Activated T-helper 1 cell treated with anti-CD3 and anti-CD28 coated beads, Interleukin-12 subunit alpha, Interleukin-12 subunit beta, Interleukin-2, Interleukin-4 antibody, amounts not matched to agents 30 ng/mL and 10 ng/mL and 1 ng/mL, durations not matched to agents 14 hours and 24 hours and 36 hours (primary cell): ENCODE results near the gene PARN. TPM values are rescaled to one million over a fixed set of nuclear protein-coding genes. Genes with fewer than 3 reads are reported as not detected.

Experiments used
- DNase-seq: peaks from one replicate; pipeline ENCODE4 v3.0.0; 2021; ENCODE audit warnings: low spot score
- H3K27ac Mint-ChIP-seq: one replicate; pipeline ENCODE4 v1.8.0; 2021; ENCODE audit warnings: mild to moderate bottlenecking, mixed read lengths
- H3K27me3 Mint-ChIP-seq: one replicate; pipeline ENCODE4 v1.8.0; 2022; ENCODE audit warnings: mild to moderate bottlenecking, moderate library complexity, mixed read lengths; ENCODE audit not compliant: insufficient read depth
- H3K36me3 Mint-ChIP-seq: one replicate; pipeline ENCODE4 v1.8.0; 2021; ENCODE audit warnings: low read depth, mixed read lengths
- H3K4me1 Mint-ChIP-seq: one replicate; pipeline ENCODE4 v1.8.0; 2021; ENCODE audit warnings: low read depth, mixed read lengths
- H3K4me3 Mint-ChIP-seq: one replicate; pipeline ENCODE4 v1.8.0; 2021; ENCODE audit warnings: mild to moderate bottlenecking, moderate library complexity, mixed read lengths
- H3K9me3 Mint-ChIP-seq: one replicate; pipeline ENCODE4 v1.8.0; 2021; ENCODE audit warnings: mixed read lengths
- intact Hi-C: fragments of 100-400 bp; cut with micrococcal nuclease; formaldehyde crosslinking; loops from one replicate; pipeline ENCODE4 v1.15.1; 2024
- total RNA-seq: library from RNA; stranded (reverse); gene quantifications from 2 replicates; pipeline ENCODE4 v1.2.3, GENCODE V29; 2022

The PARN gene
- total RNA-seq, 1 donor from 2014 or later, result 55.4 TPM

DNA sequence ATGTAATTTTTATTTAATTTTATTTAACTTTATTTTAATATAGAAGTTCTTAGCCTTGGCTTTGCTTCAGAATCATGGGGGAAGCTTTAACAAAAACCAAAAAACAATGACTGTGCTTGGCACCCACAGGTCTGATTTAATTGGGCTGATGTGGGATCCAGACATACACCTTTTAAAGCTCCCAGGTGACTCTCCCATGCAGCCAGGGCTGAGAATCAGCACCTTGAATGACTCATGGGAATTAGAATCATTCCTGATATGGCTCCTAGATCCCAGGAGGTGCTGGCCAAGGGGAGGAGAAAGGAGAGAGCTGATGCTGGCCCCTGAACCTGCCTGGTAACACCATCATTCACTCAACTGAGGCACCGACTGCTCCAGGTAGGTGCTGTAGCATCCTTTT is 240.7 kb downstream of the PARN start:
- Mint-ChIP-seq H3K4me3 (no peak overlapping the region), H3K27ac (no peak overlapping the region), H3K27me3 (peaks cover 3% of the 10 kb centered on the region), H3K36me3 (no peaks in the 10 kb centered on the region), H3K4me1 (no peaks in the 10 kb centered on the region), H3K9me3 (no peaks in the 10 kb centered on the region)
- DNase-seq, result no peak
- intact Hi-C loops, result no loop called here

GRCh38 chr16:14388243-14388642 is 241.8 kb downstream of the PARN start:
- intact Hi-C loops, result no loop called here
- H3K36me3 Mint-ChIP-seq, result no peaks in the 10 kb centered on the region

GRCh38 chr16:14386115-14386514 is 243.9 kb downstream of the PARN start:
- H3K9me3 Mint-ChIP-seq, result no peaks in the 10 kb centered on the region
- H3K27me3 Mint-ChIP-seq, result no peaks in the 10 kb centered on the region
- H3K27ac Mint-ChIP-seq, result no peak overlapping the region
- H3K4me3 Mint-ChIP-seq, result no peak overlapping the region
- H3K4me1 Mint-ChIP-seq, result no peaks in the 10 kb centered on the region
- intact Hi-C loops, result no loop called here
- H3K36me3 Mint-ChIP-seq, result no peaks in the 10 kb centered on the region
- DNase-seq, result no peak

More at GRCh38 chr16:14388243-14388642, 241.8 kb downstream of the PARN start:
- Mint-ChIP-seq H3K4me1 (no peaks in the 10 kb centered on the region), H3K4me3 (no peak overlapping the region), H3K27me3 (peaks cover under 1% of the 10 kb centered on the region), H3K27ac (no peak overlapping the region), H3K9me3 (no peaks in the 10 kb centered on the region)
- no peak for DNase-seq

Other genes starting within 250 kb of the PARN start
- 59.8 and 64.8 TPM in 2 replicates for gene BFAR, start 2.7 kb upstream of the PARN start, total RNA-seq
- gene PLA2G10, start 64.0 kb upstream of the PARN start, total RNA-seq, result not detected in 2 replicates
- gene NPIPA3, start 73.2 kb upstream of the PARN start, total RNA-seq, result 2.1 and 2.7 TPM in 2 replicates
- 6.2 and 6.9 TPM in 2 replicates for gene NPIPA2, start 112.3 kb upstream of the PARN start, total RNA-seq
- gene NOMO1, start 203.5 kb upstream of the PARN start, total RNA-seq, result 81.7 and 82.0 TPM in 2 replicates